HUDEP-2 (cell line): ENCODE results near the gene UBTD1.
"Not testable (repeated sequence)": the region's sequence is repeated elsewhere in the genome, so short reads cannot be mapped to it uniquely, and the experiment has no call there.

Experiments used
- DNase-seq, 76 experiments: peaks; one replicate each; lab custom pipeline; 2025; ENCODE audit not compliant: unreplicated experiment in 76 of 76; lab: John Stamatoyannopoulos, UW

Gene UBTD1

GRCh38 chr10:97511711-97512440 is 13.2 kb downstream of the UBTD1 start:
- no peak for DNase-seq

DNA sequence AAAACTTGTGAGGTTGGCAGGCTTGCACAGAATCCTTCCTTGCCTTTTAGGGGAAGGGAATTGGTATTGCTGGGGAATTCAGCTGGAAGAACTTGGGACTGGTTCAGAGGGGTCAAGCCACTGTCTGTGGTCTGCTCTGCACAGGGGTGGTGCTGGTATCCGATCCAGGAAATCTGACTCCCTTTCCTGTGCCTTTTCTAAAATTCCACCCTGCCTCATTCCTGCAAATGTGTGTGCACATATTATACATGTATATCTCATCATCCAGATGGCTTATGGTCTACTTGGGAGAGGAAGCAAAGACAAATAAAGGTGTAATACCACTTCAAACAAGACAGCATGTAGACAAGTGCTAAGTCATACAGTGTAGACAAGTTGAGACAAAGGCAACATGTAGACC is 14.3 kb downstream of the UBTD1 start:
- DNase-seq = no peak

DNA sequence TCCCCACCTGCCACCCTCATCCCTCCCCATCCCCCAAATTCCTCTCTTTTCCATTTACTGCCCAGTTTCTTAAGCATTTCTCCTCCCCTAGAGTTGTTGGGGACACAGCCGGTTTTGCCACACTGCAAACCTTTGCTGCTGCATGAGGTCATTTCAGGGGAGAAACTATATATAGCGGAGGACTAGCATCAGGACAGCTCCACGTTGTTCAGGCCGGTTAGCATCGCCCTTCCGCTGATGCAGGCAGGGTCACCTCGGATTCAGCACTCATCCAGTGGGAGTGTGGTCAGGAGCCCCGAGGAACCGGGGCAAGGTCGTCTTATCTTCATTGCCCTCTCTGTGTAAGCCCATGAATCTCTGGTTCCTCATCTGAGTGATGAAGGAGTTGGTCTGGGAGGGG is 15.6 kb downstream of the UBTD1 start:
- DNase-seq = no peak

- no peak for DNase-seq
Observed at GRCh38 chr10:97515271-97515978, 16.7 kb downstream of the UBTD1 start.

- DNase-seq = no peak
Observed at GRCh38 chr10:97517096-97517750, 18.5 kb downstream of the UBTD1 start.

DNA sequence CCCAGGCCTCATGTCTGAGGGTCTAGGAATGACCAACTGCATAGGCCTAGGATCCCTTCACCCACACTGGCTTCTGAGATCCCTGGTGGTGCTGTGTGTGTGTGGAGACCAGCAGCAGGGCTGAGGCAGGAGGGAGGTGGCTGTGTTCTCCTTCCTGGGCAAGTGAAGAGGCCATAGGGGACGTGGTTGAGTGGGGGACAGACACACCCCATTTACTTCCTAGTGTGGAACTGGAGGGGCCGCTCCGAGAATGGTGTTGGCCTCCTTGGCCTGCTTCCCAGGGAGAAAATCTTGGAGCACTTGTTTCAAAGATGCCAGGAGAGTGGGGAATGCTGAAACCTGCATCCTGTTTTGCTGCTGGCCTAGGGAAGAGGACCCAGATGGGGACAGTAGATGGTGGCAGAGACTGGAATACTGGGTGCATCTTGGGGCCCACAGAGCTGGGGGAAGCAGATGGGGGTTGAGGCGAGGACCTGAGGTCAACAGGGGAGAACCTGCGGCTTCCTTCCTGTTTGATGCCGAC is 19.1 kb downstream of the UBTD1 start:
- no peak for DNase-seq

DNA sequence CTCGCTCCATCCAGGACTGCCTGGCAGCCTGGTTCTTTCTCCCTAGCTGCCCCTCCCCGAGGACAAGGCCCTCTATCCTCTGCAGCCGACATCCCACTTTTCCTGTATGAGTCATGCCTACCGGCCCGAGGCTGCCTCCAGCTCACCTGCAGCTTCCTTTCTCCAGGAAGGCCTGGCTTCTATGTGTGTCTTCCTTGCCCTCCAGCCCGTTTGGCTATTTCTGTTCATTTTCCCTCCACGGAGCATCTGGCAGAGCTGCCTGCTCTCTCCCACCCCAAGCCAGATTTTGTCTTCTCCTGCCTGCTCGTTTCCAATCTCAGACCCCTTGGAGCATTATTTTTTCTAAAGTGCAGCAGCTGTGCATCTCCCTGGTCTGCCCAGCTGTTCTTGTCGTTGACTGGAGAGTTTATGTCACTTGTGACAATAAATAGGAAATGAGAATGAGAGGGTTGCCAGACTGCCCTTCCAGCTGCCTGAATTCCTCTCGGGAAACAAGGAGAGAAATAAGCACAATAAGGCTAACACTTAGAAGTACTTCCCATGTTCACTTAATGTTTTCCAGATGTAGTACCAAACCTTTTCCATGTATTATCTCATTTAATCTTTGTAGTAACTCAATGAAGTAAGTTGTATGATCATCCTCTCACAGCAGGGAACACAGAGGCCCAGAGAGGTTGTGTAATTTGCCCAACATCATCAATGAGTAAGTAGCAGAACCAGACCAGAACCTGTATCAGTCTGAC is 19.7 kb downstream of the UBTD1 start:
- no peak for DNase-seq

DNA sequence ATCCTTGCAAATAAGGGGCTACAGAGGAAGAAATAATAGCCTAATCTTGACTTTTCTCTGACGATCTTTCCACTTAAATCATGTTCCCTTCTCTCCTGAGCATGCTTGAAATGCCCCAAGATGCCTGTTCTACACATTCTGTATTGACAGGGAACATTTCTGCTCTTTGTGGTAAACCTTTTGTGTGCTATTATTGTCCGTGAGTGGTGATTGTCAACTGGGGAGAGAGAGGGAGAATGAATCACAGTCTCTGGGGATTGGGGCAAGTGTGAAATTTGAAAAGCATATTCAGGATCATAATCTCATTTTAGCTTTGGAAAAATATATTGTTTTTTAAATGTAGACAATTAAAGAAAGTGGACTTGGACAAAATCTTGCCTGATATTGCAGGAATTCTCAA is 20.6 kb downstream of the UBTD1 start:
- no peak for DNase-seq

DNA sequence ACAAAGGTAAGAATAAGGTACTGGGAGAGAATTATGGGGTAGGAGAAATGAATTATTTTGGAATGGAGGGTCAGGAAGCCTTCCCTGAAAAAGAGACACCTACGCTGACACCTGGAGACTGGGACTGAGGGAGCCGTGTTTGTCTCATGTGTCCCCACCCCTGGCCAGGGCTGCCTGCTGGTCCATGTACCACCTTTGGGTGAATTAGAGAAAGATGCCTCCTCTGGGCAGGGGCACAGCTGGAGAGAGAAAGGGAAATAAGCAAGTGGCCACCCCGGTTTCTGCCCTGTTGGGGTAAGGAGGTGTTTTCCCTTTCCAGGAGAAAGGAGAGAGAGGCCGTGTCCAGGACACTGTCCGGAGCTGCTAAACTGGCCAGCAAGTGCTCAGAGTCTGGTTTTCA is 21.8 kb downstream of the UBTD1 start:
- no peak for DNase-seq

- no peak for DNase-seq
Observed at GRCh38 chr10:97520978-97521761, 22.4 kb downstream of the UBTD1 start.

- DNase-seq = peak in 1 of 76 experiments; percentile 5
Observed at GRCh38 chr10:97522071-97522470, 23.3 kb downstream of the UBTD1 start.

GRCh38 chr10:97522937-97523336 is 24.2 kb downstream of the UBTD1 start:
- no peak for DNase-seq

- no peak for DNase-seq
Observed at GRCh38 chr10:97525086-97525485, 26.4 kb downstream of the UBTD1 start.

GRCh38 chr10:97525683-97526110 is 27.0 kb downstream of the UBTD1 start:
- DNase-seq = no peak

GRCh38 chr10:97528876-97529275 is 30.2 kb downstream of the UBTD1 start:
- DNase-seq = not testable (repeated sequence)

DNA sequence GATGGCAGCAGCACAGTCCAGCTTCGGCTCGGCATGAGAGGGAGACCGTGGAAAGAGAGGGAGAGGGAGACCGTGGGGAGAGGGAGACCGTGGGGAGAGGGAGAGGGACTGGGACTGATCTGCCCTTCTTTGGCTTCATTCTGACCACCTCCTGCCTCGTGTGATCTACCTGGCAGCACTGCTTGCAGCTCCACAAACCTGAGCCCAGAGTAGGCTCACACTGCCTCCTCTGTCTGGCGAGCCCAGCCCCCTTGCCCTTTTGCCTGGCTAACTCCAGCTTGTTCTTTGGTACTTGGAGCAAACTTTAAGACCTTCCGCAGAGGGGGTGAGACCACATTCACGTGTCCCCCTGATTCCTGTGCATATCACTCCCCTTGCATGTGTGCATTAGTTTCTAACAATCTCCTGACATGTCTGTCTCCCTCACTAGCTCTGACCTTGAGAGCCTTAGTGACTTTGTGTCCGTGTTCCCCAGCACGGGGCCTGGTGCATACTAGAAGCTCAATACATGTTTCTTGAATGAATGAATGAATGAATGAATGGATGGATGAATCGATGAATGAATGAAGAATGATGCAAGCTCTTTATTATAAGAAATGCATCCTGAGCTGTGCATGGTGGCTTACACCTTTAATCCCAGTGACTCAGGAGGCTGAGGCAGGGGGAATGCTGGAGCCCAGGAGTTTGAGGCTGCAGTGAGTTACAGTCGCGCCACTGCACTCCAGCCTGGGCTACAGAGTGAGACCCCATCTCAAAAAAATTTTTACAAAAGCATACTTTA is 31.2 kb downstream of the UBTD1 start:
- DNase-seq = no peak

GRCh38 chr10:97531401-97531986 is 32.8 kb downstream of the UBTD1 start:
- DNase-seq = no peak

DNA sequence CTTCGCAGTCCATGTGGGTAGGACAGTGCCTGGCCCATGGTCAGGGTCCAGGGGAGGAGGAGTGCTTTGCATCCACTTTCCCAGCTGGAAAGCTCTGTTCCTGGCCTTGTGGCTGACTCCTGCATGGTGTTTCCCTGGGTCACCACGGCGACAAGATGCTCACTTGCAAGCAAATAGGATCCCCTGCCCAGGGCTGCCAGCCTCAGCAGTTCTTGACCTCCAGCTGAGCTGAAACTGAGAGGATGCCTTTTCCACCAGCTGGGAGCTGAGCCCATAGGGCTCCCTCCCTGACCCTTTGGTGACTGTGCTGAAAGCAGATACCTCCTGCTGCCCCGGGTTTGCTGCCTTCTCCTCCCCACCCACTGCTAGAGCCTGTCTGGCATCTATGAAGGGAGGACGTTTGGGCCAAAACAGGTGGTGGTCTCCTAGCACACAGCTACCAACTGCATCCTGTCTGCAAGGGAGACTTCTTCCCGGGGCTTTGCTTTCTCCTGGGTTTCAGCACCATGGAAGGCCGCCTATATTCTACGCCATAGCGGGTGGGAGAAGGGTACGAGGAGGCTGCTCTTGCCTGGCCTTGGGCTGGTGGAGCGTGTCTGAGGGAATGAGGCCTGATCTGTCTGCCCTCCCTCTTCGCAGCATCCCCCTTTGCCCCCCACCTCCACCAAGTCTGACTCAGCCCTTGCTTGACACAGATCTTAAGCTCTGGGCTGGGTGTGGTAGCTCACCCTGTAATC is 34.4 kb downstream of the UBTD1 start:
- DNase-seq = no peak
